Cardiac muscle cell (in vitro differentiated cells and primary cell): Measurements from ENCODE around the gene SC5D. TPM values are rescaled to one million over a fixed set of nuclear protein-coding genes. Genes with fewer than 3 reads are reported as not detected.

Source experiments
- DNase-seq, 2 donors: peaks; one replicate each; pipeline versions ENCODE4 v3.0.0 to v3.0.0-alpha.2; 2010 to 2017; ENCODE audit warnings: low read depth in 1 of 2, low spot score in 1 of 2
- H3K27ac ChIP-seq: fragments of 200-600 bp; sonication (generic); 2 replicates; pipeline ENCODE4 v1.5.1; 2016
- H3K27me3 ChIP-seq: fragments of 200-600 bp; sonication (generic); 2 replicates; pipeline ENCODE4 v1.6.0; 2016; ENCODE audit warnings: control low read depth
- H3K36me3 ChIP-seq: fragments of 200-600 bp; sonication (generic); 2 replicates; pipeline ENCODE4 v1.5.1; 2016; ENCODE audit warnings: control low read depth
- H3K4me1 ChIP-seq: fragments of 200-600 bp; sonication (generic); 2 replicates; pipeline ENCODE4 v1.8.1; 2017; ENCODE audit warnings: low read depth, mild to moderate bottlenecking, mixed run types
- H3K4me3 ChIP-seq: fragments of 200-600 bp; sonication (generic); 2 replicates; pipeline ENCODE4 v1.5.1; 2016; ENCODE audit warnings: mild to moderate bottlenecking
- H3K9me3 ChIP-seq: fragments of 200-600 bp; sonication (generic); 2 replicates; pipeline ENCODE4 v1.5.1; 2017; ENCODE audit warnings: low read depth, mild to moderate bottlenecking, control low read depth
- CTCF ChIP-seq: IDR thresholded peaks from 2 replicates; pipeline ENCODE4 v1.5.1; 2012; ENCODE audit warnings: low read depth, mild to moderate bottlenecking, low read length
- polyA plus RNA-seq: library from polyadenylated mRNA; unstranded; fragments of >200 nt; fragmentation: Nextera tagmentation; extraction: Ambion mirVana; gene quantifications from 2 replicates; pipeline ENCODE4 v1.2.1, GENCODE V29; 2016
- total RNA-seq: library from RNA; depleted of rRNA; stranded (reverse); fragments of >200 nt; gene quantifications from 2 replicates; pipeline ENCODE4 v1.2.3, GENCODE V29; 2016

SC5D gene
- total and polyA plus RNA-seq, 2 experiments from 2014 or later = 343 to 475 TPM

GRCh38 chr11:121337078-121337477, 44.5 kb downstream of the SC5D start:
- Histone ChIP-seq H3K4me1 (no peaks in the 10 kb centered on the region), H3K27ac (no peak overlapping the region), H3K4me3 (no peak overlapping the region), H3K9me3 (no peaks in the 10 kb centered on the region), H3K36me3 (no peaks in the 10 kb centered on the region), H3K27me3 (peaks cover 32% of the 10 kb centered on the region)
- no peak for DNase-seq
- TF ChIP-seq CTCF = no peak

- no peak for TF ChIP-seq CTCF
These were observed 45.2 kb downstream of the SC5D start for GRCh38 chr11:121337740-121338272.

GRCh38 chr11:121338536-121338935, 46.0 kb downstream of the SC5D start:
- Histone ChIP-seq H3K27me3 (peaks cover 32% of the 10 kb centered on the region), H3K27ac (no peak overlapping the region), H3K4me1 (no peaks in the 10 kb centered on the region), H3K4me3 (no peak overlapping the region), H3K36me3 (no peaks in the 10 kb centered on the region), H3K9me3 (no peaks in the 10 kb centered on the region)
- no peak for DNase-seq
- no peak for TF ChIP-seq CTCF

More at GRCh38 chr11:121337740-121338272, 45.2 kb downstream of the SC5D start:
- DNase-seq = no peak
- Histone ChIP-seq H3K4me3 (no peak overlapping the region), H3K27ac (no peak overlapping the region), H3K9me3 (no peaks in the 10 kb centered on the region), H3K36me3 (no peaks in the 10 kb centered on the region), H3K4me1 (no peaks in the 10 kb centered on the region), H3K27me3 (peaks cover 32% of the 10 kb centered on the region)

- Histone ChIP-seq H3K36me3 (no peaks in the 10 kb centered on the region), H3K27ac (no peak overlapping the region), H3K4me3 (no peak overlapping the region), H3K27me3 (peaks cover 32% of the 10 kb centered on the region), H3K4me1 (no peaks in the 10 kb centered on the region), H3K9me3 (no peaks in the 10 kb centered on the region)
- TF ChIP-seq CTCF = no peak
- no peak for DNase-seq
These were observed 47.5 kb downstream of the SC5D start for GRCh38 chr11:121340032-121340580.

GRCh38 chr11:121341609-121342008, 49.0 kb downstream of the SC5D start:
- no peak overlapping the region for H3K27ac ChIP-seq
- no peak for TF ChIP-seq CTCF

More at GRCh38 chr11:121341609-121342008, 49.0 kb downstream of the SC5D start:
- Histone ChIP-seq H3K27me3 (peaks cover 23% of the 10 kb centered on the region), H3K4me3 (no peak overlapping the region), H3K4me1 (no peaks in the 10 kb centered on the region), H3K9me3 (no peaks in the 10 kb centered on the region), H3K36me3 (no peaks in the 10 kb centered on the region)
- no peak for DNase-seq
